GM23248 (cell line): ENCODE data around the gene OXSM. TPM values are rescaled to one million over a fixed set of nuclear protein-coding genes. Genes with fewer than 3 reads are reported as not detected.

Experiments used
- DNase-seq: peaks from one replicate; pipeline ENCODE4 v3.0.0-alpha.2; 2015
- H2AFZ ChIP-seq: fragments of 200-600 bp; sonication (generic); 2 replicates; pipeline ENCODE4 v1.6.1; 2016; ENCODE audit warnings: antibody characterized with exemption
- H3F3A ChIP-seq: fragments of 200-600 bp; sonication (generic); 2 replicates; pipeline ENCODE4 v1.6.1; 2016; ENCODE audit warnings: mild to moderate bottlenecking, antibody characterized with exemption, mixed run types; ENCODE audit not compliant: insufficient read depth
- H3K27ac ChIP-seq: fragments of 200-600 bp; sonication (generic); 2 replicates; pipeline ENCODE4 v1.5.1; 2016; ENCODE audit warnings: mild to moderate bottlenecking
- H3K27me3 ChIP-seq: fragments of 200-600 bp; sonication (generic); replicated peaks from 2 replicates; pipeline ENCODE4 v1.6.1; 2016; ENCODE audit warnings: mild to moderate bottlenecking; ENCODE audit not compliant: insufficient read depth
- H3K36me3 ChIP-seq: fragments of 200-600 bp; sonication (generic); 2 replicates; pipeline ENCODE4 v1.6.1; 2016; ENCODE audit warnings: low read depth, mild to moderate bottlenecking
- H3K4me1 ChIP-seq: fragments of 200-600 bp; sonication (generic); 2 replicates; pipeline ENCODE4 v1.6.1; 2016; ENCODE audit warnings: mild to moderate bottlenecking; ENCODE audit not compliant: insufficient read depth
- H3K4me2 ChIP-seq: fragments of 200-600 bp; sonication (generic); one replicate; pipeline ENCODE4 v1.6.1; 2016; ENCODE audit warnings: mild to moderate bottlenecking; ENCODE audit not compliant: unreplicated experiment
- H3K4me3 ChIP-seq: fragments of 200-600 bp; sonication (generic); 2 replicates; pipeline ENCODE4 v1.5.1; 2016; ENCODE audit warnings: mild to moderate bottlenecking
- H3K79me2 ChIP-seq: fragments of 200-600 bp; sonication (generic); 2 replicates; pipeline ENCODE4 v1.6.1; 2016; ENCODE audit warnings: mild to moderate bottlenecking; ENCODE audit not compliant: insufficient read depth
- H3K9ac ChIP-seq: fragments of 200-600 bp; sonication (generic); 2 replicates; pipeline ENCODE4 v1.6.1; 2016; ENCODE audit warnings: mild to moderate bottlenecking
- H3K9me2 ChIP-seq: fragments of 200-600 bp; sonication (generic); 2 replicates; pipeline ENCODE4 v1.6.1; 2016; ENCODE audit warnings: mixed run types, mild to moderate bottlenecking, moderate library complexity; ENCODE audit not compliant: insufficient read depth
- H3K9me3 ChIP-seq: fragments of 200-600 bp; sonication (generic); one replicate; pipeline ENCODE4 v1.6.1; 2017; ENCODE audit warnings: low read depth
- H4K20me1 ChIP-seq: fragments of 200-600 bp; sonication (generic); 2 replicates; pipeline ENCODE4 v1.6.0; 2016; ENCODE audit not compliant: insufficient read depth
- EZH2 ChIP-seq: fragments of 200-600 bp; sonication (generic); IDR thresholded peaks from 2 replicates; pipeline ENCODE4 v1.6.1; 2018; ENCODE audit warnings: antibody characterized with exemption, mild to moderate bottlenecking; ENCODE audit not compliant: insufficient read depth, poor library complexity, severe bottlenecking
- EZH2phosphoT487 ChIP-seq: fragments of 200-600 bp; sonication (generic); IDR thresholded peaks from 2 replicates; pipeline ENCODE4 v1.6.1; 2018; ENCODE audit warnings: antibody characterized with exemption, moderate library complexity, mild to moderate bottlenecking, low read depth; ENCODE audit not compliant: insufficient read depth
- WGBS, 2 experiments: methylation state at CpG; one replicate each; pipeline ENCODE4 v1.1.6; 2015 to 2017; ENCODE audit warnings: low lambda C conversion rate in 2 of 2, low coverage in 1 of 2; ENCODE audit errors: missing lambda C conversion rate in 2 of 2; 5-methylcytosine and 5-hydroxymethylcytosine counted together
- in situ Hi-C: fragments of 300-500 bp; cut with MboI; formaldehyde crosslinking; loops from 2 replicates; pipeline ENCODE4 v1.15.0; 2020
- polyA plus RNA-seq: library from polyadenylated mRNA; unstranded; fragments of >200 nt; fragmentation: Nextera tagmentation; extraction: Ambion mirVana; gene quantifications from 2 replicates; pipeline ENCODE4 v1.2.1, GENCODE V29; 2016
- total RNA-seq: library from RNA; depleted of rRNA; stranded (reverse); fragments of >200 nt; shearing (Covaris generic); gene quantifications from 2 replicates; pipeline ENCODE4 v1.2.3, GENCODE V29; 2014; rRNA removed

The OXSM gene
- total RNA-seq (13.1 and 17.5 TPM in 2 replicates), polyA plus RNA-seq (20.0 and 20.3 TPM in 2 replicates)

DNA sequence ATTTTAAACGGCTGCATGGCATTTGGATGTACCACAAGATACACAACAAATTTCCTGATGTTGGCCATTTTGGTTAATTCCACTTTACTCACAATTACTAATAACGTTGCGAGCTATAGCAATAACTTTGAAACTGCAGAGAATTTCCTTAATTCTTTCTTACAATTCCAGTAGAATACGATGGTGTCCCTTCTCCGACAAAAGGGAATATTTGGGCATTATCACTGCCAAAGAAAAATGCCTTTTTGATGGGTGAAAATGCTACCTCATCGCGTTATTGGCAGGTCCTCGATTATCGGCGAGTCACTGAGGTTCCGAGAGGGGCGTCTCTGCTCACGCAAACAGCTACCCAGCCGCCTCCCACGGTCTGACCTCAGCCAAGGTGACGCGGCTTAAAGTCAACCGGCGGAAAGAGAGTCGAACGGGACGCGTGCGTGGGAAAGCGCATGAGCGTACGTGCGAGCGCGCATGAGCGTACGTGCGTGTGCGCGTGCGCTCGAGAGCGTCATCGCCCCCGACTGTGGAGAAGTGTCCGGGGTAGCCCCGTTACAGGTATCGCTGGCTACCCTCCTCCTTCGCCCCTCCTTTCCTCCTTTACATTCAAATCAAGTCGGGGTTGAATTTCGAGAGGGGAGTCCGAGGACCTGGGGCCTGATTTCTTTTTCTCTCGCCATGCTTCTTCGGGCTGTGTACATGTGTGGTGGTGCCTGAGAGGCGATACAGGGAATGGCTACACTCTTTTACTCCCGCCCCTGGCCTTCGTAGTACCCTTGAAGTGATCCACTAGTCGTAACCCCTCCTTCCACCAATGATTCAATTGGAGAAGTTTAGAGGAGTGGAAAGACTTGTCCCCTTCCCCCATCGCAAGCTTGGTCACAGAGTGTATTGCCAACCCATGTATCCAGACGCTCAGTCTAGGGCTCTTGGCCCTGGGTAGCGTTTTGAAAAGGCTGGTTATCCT is at the start of gene OXSM:
TSS of gene OXSM (plus strand) at position 495 of the 961 bp plus-strand sequence. CDS start 931 bp downstream, outside the sequence.
- Histone ChIP-seq H3K9me2 (no peaks in the 10 kb centered on the region), H3K9ac (peak within 1 kb of the TSS; percentile 95), H3K4me2 (peak within 1 kb of the TSS; percentile 87), H3K4me1 (peaks cover 16% of the 10 kb centered on the region), H3K27me3 (no peaks in the 10 kb centered on the region), H3K36me3 (0 out of 2 replicates have a peak, but pooled peaks cover 4% of the 10 kb centered on the region), H2AFZ (peak within 1 kb of the TSS; percentile 93), H3K79me2 (peaks cover 33% of the 10 kb centered on the region), H3K9me3 (no peaks in the 10 kb centered on the region), H4K20me1 (no peaks in the 10 kb centered on the region), H3K27ac (peak within 1 kb of the TSS; percentile 93), H3K4me3 (peak within 1 kb of the TSS; percentile 96), H3F3A (peaks cover 10% of the 10 kb centered on the region; the same call in 1 of the 2 replicates)
- TF ChIP-seq EZH2 (no peak), EZH2phosphoT487 (no peak)
- in situ Hi-C loops, result no loop called here
- peak; percentile 99 for DNase-seq
- WGBS, 2 experiments, result 1 to 2% methylated on average over 56 of the region's 56 CpGs

- in situ Hi-C loops, result no loop called here
- H3K4me2 ChIP-seq, result no peak overlapping the region
- DNase-seq, result no peak
- no peaks in the 10 kb centered on the region for H3F3A ChIP-seq
- no peak overlapping the region for H3K9ac ChIP-seq
- no peaks in the 10 kb centered on the region; the same call in 1 of the 2 replicates for H3K79me2 ChIP-seq
- H3K27me3 ChIP-seq, result no peaks in the 10 kb centered on the region
- H3K9me2 ChIP-seq, result no peaks in the 10 kb centered on the region
- no peak overlapping the region for H3K4me3 ChIP-seq
- no peaks in the 10 kb centered on the region for H4K20me1 ChIP-seq
- TF ChIP-seq EZH2, result no peak
- no peak for TF ChIP-seq EZH2phosphoT487
- no peak overlapping the region for H3K27ac ChIP-seq
- H3K36me3 ChIP-seq, result peaks cover 23% of the 10 kb centered on the region
- H2AFZ ChIP-seq, result no peak overlapping the region
- WGBS, 2 experiments, result 97 to 100% methylated on average over 3 of the region's 3 CpGs
- H3K9me3 ChIP-seq, result no peaks in the 10 kb centered on the region
- H3K4me1 ChIP-seq, result no peaks in the 10 kb centered on the region
Measured at GRCh38 chr3:25744470-25744869, 45.4 kb upstream of the OXSM start.

DNA sequence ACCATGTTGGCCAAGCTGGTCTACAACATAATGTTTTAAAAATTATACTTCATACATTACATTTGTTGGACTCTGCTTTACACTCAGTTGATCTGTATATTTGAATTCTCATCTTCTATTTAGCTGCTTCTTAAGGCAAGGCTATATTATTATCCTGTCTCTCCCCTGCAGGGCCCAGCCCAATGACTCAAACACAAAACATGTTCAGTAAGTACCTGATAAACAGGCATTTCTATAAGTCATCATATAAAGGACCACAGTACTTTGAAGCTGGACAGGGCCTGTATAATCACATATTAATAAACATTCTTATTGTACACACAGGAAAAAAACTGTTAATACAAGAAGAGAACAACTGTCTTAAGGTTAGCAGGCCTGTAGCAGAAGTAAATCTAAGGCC is 42.9 kb upstream of the OXSM start:
- no peaks in the 10 kb centered on the region for H3K9me2 ChIP-seq
- no peaks in the 10 kb centered on the region for H4K20me1 ChIP-seq
- no peaks in the 10 kb centered on the region; the same call in 1 of the 2 replicates for H3K79me2 ChIP-seq
- H3K4me2 ChIP-seq, result no peak overlapping the region
- in situ Hi-C loops, result no loop called here
- H3K36me3 ChIP-seq, result peaks cover 40% of the 10 kb centered on the region
- no peak overlapping the region for H3K4me3 ChIP-seq
- H3K27ac ChIP-seq, result no peak overlapping the region
- H3K9ac ChIP-seq, result no peak overlapping the region
- no peak overlapping the region for H2AFZ ChIP-seq
- H3F3A ChIP-seq, result no peaks in the 10 kb centered on the region
- H3K27me3 ChIP-seq, result no peaks in the 10 kb centered on the region
- H3K4me1 ChIP-seq, result no peaks in the 10 kb centered on the region
- TF ChIP-seq EZH2 (no peak), EZH2phosphoT487 (no peak)
- H3K9me3 ChIP-seq, result no peaks in the 10 kb centered on the region
- peak; percentile 5 for DNase-seq

DNA sequence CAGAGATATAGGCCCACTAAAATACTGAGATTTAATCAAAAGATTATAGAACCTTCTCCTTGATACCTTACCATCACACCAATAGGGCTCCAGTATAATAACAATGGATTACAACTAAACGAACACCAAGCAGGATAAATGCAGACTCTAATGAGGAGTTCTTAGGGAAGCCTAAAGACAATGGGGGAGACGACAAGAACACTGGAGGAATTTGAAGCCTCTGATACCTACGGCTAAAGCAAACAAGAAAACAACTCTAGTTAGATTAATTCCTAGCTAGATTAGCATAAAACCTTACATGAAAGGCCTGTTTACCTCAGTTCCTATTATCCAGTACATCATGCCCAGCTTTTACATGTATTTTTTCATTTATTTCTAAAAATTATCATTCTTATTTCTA is 41.7 kb upstream of the OXSM start:
- H3F3A ChIP-seq, result no peaks in the 10 kb centered on the region
- no peaks in the 10 kb centered on the region; the same call in 1 of the 2 replicates for H3K79me2 ChIP-seq
- no peaks in the 10 kb centered on the region for H3K27me3 ChIP-seq
- H3K27ac ChIP-seq, result no peak overlapping the region
- H3K36me3 ChIP-seq, result peaks cover 40% of the 10 kb centered on the region
- WGBS, 2 experiments, result 95 to 98% methylated on average over 3 of the region's 3 CpGs
- H3K4me1 ChIP-seq, result no peaks in the 10 kb centered on the region
- no peak overlapping the region for H3K4me2 ChIP-seq
- no peak for TF ChIP-seq EZH2
- no peak for TF ChIP-seq EZH2phosphoT487
- no peaks in the 10 kb centered on the region for H4K20me1 ChIP-seq
- no peaks in the 10 kb centered on the region for H3K9me2 ChIP-seq
- no peak overlapping the region for H3K4me3 ChIP-seq
- DNase-seq, result no peak
- no peaks in the 10 kb centered on the region for H3K9me3 ChIP-seq
- in situ Hi-C loops, result no loop called here
- no peak overlapping the region for H3K9ac ChIP-seq
- no peak overlapping the region for H2AFZ ChIP-seq
